ENCODE results near the gene EGLN1. TPM values are rescaled to one million over a fixed set of nuclear protein-coding genes. Genes with fewer than 3 reads are reported as not detected.

The EGLN1 gene
- polyA plus RNA-seq, 1 of the 3 experiments (the other 2 are of a cell fraction), result 10.7 TPM

DNA sequence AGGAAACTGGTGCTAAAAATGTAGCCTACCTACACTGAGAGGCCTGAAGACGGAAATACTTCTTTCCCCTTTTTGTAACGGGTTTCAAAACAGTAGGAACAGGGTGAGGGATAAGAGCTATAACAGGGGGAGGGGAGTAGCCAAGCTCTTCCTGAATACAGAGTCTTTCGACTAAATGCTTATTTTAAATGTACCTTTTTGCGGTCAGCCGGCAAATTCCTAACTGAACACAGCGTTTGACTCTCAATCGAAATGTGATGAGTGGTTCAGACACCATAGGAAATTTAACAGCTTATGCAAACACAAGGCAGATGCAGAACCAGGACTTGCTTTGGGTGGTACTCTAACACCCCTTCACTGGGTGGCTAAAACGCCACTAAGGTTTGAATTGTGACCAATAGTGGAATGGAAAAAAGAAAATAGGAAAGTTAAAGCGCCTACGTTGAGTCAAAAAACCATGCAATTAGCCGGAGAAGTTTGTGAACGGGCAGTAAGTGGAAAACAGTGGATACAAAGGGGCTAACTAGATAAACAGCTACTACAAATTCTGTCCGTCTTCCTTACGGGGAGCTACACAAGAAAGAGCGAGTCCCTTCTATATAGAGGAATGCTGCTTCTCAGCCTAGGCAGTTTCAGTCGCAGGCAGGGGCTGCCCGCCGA, 1.7 kb downstream of the EGLN1 start:
- H3K4me2 ChIP-seq, result peak overlapping the region; percentile 80
- CTCF ChIA-PET, result interaction anchor here (0.7 to 1.4 kb wide), 8 partner anchors 10 to 171 kb away, joined by 3 to 4 read pairs (median 3); no protein-coding TSS in a partner anchor
- H3K27me3 ChIP-seq (ENCODE audit: insufficient read depth), result no peaks in the 10 kb centered on the region
- no peak overlapping the region for H2AFZ ChIP-seq (ENCODE audit: low read depth)
- peaks cover 13 to 34% of the 10 kb centered on the region in 2 experiments; a peak in 3 of 4 replicates for H3K4me1 ChIP-seq (ENCODE audit: control insufficient read depth in 1 of 2, insufficient read depth in 2 of 2, low read depth in 1 of 2, low read length in 1 of 2)
- POLR2A ChIA-PET, result interaction anchor here (0.6 to 1.3 kb wide), 2 partner anchors 14 to 156 kb away, joined by 3 read pairs; no protein-coding TSS in a partner anchor
- peaks cover 11% of the 10 kb centered on the region for H3F3A ChIP-seq (replicated peaks; ENCODE audit: insufficient read depth)
- H3K79me2 ChIP-seq (ENCODE audit: insufficient read depth), result peaks cover 62% of the 10 kb centered on the region
- peak; percentile 12 for DNase-seq
- H4K20me1 ChIP-seq (ENCODE audit: insufficient read depth), result peaks cover 55% of the 10 kb centered on the region
- no peaks in the 10 kb centered on the region for H3K9me2 ChIP-seq
- TF ChIP-seq FOXJ3 (CRISPR knock-in tag; IDR thresholded peaks at IDR 0.05) (no peak), RAD21 (IDR thresholded peaks at IDR 0.05; ENCODE audit: low read length) (no peak), GABPA (IDR thresholded peaks at IDR 0.05; ENCODE audit: low read depth) (no peak), IRF3 (IDR thresholded peaks at IDR 0.05; ENCODE audit: low read depth, low read length) (no peak), SMC3 (IDR thresholded peaks at IDR 0.05; ENCODE audit: low read depth, low read length) (no peak), NRF1 (IDR thresholded peaks at IDR 0.05; ENCODE audit: low read depth, low read length) (no peak), RXRA (IDR thresholded peaks at IDR 0.05; ENCODE audit: borderline replicate concordance, low read depth) (no peak), EP300 (IDR thresholded peaks at IDR 0.05; ENCODE audit: borderline replicate concordance in 1 of 2, low read depth in 1 of 2, low read length in 1 of 2) (no peak)
- TF ChIP-seq, protein P1, sequence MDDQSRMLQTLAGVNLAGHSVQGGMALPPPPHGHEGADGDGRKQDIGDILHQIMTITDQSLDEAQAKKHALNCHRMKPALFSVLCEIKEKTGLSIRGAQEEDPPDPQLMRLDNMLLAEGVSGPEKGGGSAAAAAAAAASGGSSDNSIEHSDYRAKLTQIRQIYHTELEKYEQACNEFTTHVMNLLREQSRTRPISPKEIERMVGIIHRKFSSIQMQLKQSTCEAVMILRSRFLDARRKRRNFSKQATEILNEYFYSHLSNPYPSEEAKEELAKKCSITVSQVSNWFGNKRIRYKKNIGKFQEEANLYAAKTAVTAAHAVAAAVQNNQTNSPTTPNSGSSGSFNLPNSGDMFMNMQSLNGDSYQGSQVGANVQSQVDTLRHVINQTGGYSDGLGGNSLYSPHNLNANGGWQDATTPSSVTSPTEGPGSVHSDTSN (IDR thresholded peaks at IDR 0.05), result no peak
- peak overlapping the region; percentile 80 to 95 for H3K4me3 ChIP-seq (ENCODE audit: low read depth in 2 of 2, low read length in 1 of 2)
- H3K36me3 ChIP-seq (replicated peaks in 1 of 2; ENCODE audit: control insufficient read depth in 1 of 2, insufficient read depth in 2 of 2, low read length in 1 of 2), result no peaks in the 10 kb centered on the region
- peak overlapping the region; percentile 83 for H3K9ac ChIP-seq
- H3K27ac ChIP-seq (ENCODE audit: low read depth in 2 of 2, low read length in 1 of 2), result peak overlapping the region; percentile 87 to 99
- WGBS (ENCODE audit: low lambda C conversion rate), result 3% methylated on average over 15 of the region's 18 CpGs
- no peaks in the 10 kb centered on the region for H3K9me3 ChIP-seq

- Histone ChIP-seq H3K27ac (ENCODE audit: low read depth in 2 of 2, low read length in 1 of 2) (peak overlapping the region; percentile 30 to 87; a peak in 2 of 4 replicates), H4K20me1 (ENCODE audit: insufficient read depth) (peaks cover 55% of the 10 kb centered on the region), H3K9me3 (no peaks in the 10 kb centered on the region), H3K9me2 (no peaks in the 10 kb centered on the region), H3K4me3 (ENCODE audit: low read depth in 2 of 2, low read length in 1 of 2) (peak overlapping the region; percentile 80 to 95), H3K9ac (peak overlapping the region; percentile 83), H3K36me3 (replicated peaks in 1 of 2; ENCODE audit: control insufficient read depth in 1 of 2, insufficient read depth in 2 of 2, low read length in 1 of 2) (no peaks in the 10 kb centered on the region), H3K4me2 (peak overlapping the region; percentile 80), H3F3A (replicated peaks; ENCODE audit: insufficient read depth) (peaks cover 10% of the 10 kb centered on the region), H3K4me1 (ENCODE audit: control insufficient read depth in 1 of 2, insufficient read depth in 2 of 2, low read depth in 1 of 2, low read length in 1 of 2) (peaks cover 13 to 33% of the 10 kb centered on the region in 2 experiments), H2AFZ (ENCODE audit: low read depth) (no peak overlapping the region), H3K27me3 (ENCODE audit: insufficient read depth) (no peaks in the 10 kb centered on the region), H3K79me2 (ENCODE audit: insufficient read depth) (peaks cover 68% of the 10 kb centered on the region)
- 26% methylated on average over 8 of the region's 8 CpGs for WGBS (ENCODE audit: low lambda C conversion rate)
- CTCF ChIA-PET, result interaction anchor here (1.0 to 1.4 kb wide), 5 partner anchors 27 to 104 kb away, joined by 3 to 6 read pairs (median 3); no protein-coding TSS in a partner anchor
- no peak for DNase-seq
- POLR2A ChIA-PET, result interaction anchor here (0.6 kb wide), 1 partner anchor 155 kb away, joined by 3 read pairs; no protein-coding TSS in a partner anchor
- TF ChIP-seq, protein P2, sequence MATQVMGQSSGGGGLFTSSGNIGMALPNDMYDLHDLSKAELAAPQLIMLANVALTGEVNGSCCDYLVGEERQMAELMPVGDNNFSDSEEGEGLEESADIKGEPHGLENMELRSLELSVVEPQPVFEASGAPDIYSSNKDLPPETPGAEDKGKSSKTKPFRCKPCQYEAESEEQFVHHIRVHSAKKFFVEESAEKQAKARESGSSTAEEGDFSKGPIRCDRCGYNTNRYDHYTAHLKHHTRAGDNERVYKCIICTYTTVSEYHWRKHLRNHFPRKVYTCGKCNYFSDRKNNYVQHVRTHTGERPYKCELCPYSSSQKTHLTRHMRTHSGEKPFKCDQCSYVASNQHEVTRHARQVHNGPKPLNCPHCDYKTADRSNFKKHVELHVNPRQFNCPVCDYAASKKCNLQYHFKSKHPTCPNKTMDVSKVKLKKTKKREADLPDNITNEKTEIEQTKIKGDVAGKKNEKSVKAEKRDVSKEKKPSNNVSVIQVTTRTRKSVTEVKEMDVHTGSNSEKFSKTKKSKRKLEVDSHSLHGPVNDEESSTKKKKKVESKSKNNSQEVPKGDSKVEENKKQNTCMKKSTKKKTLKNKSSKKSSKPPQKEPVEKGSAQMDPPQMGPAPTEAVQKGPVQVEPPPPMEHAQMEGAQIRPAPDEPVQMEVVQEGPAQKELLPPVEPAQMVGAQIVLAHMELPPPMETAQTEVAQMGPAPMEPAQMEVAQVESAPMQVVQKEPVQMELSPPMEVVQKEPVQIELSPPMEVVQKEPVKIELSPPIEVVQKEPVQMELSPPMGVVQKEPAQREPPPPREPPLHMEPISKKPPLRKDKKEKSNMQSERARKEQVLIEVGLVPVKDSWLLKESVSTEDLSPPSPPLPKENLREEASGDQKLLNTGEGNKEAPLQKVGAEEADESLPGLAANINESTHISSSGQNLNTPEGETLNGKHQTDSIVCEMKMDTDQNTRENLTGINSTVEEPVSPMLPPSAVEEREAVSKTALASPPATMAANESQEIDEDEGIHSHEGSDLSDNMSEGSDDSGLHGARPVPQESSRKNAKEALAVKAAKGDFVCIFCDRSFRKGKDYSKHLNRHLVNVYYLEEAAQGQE (IDR thresholded peaks at IDR 0.05; ENCODE audit: low read depth, low read length), result no peak
- no peak for TF ChIP-seq RCOR1 (IDR thresholded peaks at IDR 0.05; ENCODE audit: low read length)
- no peak for TF ChIP-seq TCF12 (IDR thresholded peaks at IDR 0.05)
- no peak for TF ChIP-seq CTCF (IDR thresholded peaks at IDR 0.05)
- no peak for TF ChIP-seq USF1 (IDR thresholded peaks at IDR 0.05; ENCODE audit: borderline replicate concordance, low read depth)
- no peak for TF ChIP-seq CHD2 (IDR thresholded peaks at IDR 0.05; ENCODE audit: low read length, partially characterized antibody)
- no peak for TF ChIP-seq EP300 (IDR thresholded peaks at IDR 0.05; ENCODE audit: borderline replicate concordance in 1 of 2, low read depth in 1 of 2, low read length in 1 of 2)
- no peak for TF ChIP-seq SMC3 (IDR thresholded peaks at IDR 0.05; ENCODE audit: low read depth, low read length)
Measured at GRCh38 chr1:231419738-231420298, 2.3 kb downstream of the EGLN1 start.

All from SK-N-SH (cell line).